Right lobe of liver (tissue), 6 donors: ENCODE data around the gene DMRTC2. TPM values are rescaled to one million over a fixed set of nuclear protein-coding genes. Genes with fewer than 3 reads are reported as not detected.

Experiments
- ATAC-seq, 4 donors: fragments of 200-7000 bp; cut with Tn5 transposase; one replicate each; pipeline ENCODE4 v1.9.1; 2020; ENCODE audit warnings: mild to moderate bottlenecking in 4 of 4, moderate library complexity in 4 of 4
- DNase-seq, 3 donors: peaks; one replicate each; pipeline ENCODE4 v3.0.0-alpha.2; 2020
- H3K27ac ChIP-seq, 3 donors: fragments of 200-600 bp; one replicate each; pipeline ENCODE4 v1.8.0; 2022
- H3K27me3 ChIP-seq, 2 donors: fragments of 200-600 bp; one replicate each; pipeline ENCODE4 v1.8.0; 2022
- H3K36me3 ChIP-seq, 4 donors: fragments of 200-600 bp; sonication (generic) in 1 of 4; one replicate each; pipeline versions ENCODE4 v1.5.1 to v1.8.0; 2017 to 2022; ENCODE audit warnings: control low read depth in 1 of 4
- H3K4me1 ChIP-seq, 4 donors: fragments of 200-600 bp; sonication (generic) in 1 of 4; one replicate each; pipeline versions ENCODE4 v1.5.1 to v1.8.0; 2017 to 2022; ENCODE audit warnings: control low read depth in 1 of 4
- H3K4me3 ChIP-seq, 3 donors: fragments of 200-600 bp; one replicate each; pipeline ENCODE4 v1.8.0; 2022
- H3K9me3 ChIP-seq, 4 donors: fragments of 200-600 bp; sonication (generic) in 1 of 4; one replicate each; pipeline versions ENCODE4 v1.5.1 to v1.8.0; 2017 to 2022; ENCODE audit warnings: control low read depth in 1 of 4
- CTCF ChIP-seq, 4 donors: fragments of 200-600 bp in 3 of 4; fragments of 450-650 bp in 1 of 4; IDR thresholded peaks; one replicate each; pipeline versions ENCODE4 v1.5.1 to v1.8.0; 2016 to 2022; ENCODE audit warnings: antibody characterized with exemption in 4 of 4, mild to moderate bottlenecking in 2 of 4
- POLR2A ChIP-seq: fragments of 450-650 bp; IDR thresholded peaks from one replicate; pipeline ENCODE4 v1.6.1; 2017; ENCODE audit warnings: antibody characterized with exemption, mild to moderate bottlenecking
- WGBS: methylation state at CpG from one replicate; pipeline ENCODE4 v1.1.6; 2018; ENCODE audit warnings: low coverage, low lambda C conversion rate; ENCODE audit not compliant: insufficient coverage; ENCODE audit errors: missing lambda C conversion rate; 5-methylcytosine and 5-hydroxymethylcytosine counted together
- intact Hi-C, 2 donors: fragments of 100-400 bp; cut with DNase I; formaldehyde crosslinking; loops; one replicate each; pipeline versions ENCODE4 v1.11.2 to v1.14.1; 2022
- total RNA-seq, 6 experiments: library from RNA; depleted of rRNA in 2 of 6; stranded (reverse); fragments of >200 nt in 2 of 6; fragmentation: NEBNext Ultra II Directional in 3 of 6; extraction: Animal tissue kit (Norgen Biotek cat#: 25700) in 3 of 6; gene quantifications; one replicate each; pipeline versions ENCODE4 v1.1.0 to v1.2.4, GENCODE V29; 2016 to 2023
- donor health status: DM: no; HTN: yes; CAD: no.
- donor health status: DM: no; HTN: no; CAD: no.
- donor health status: DM: no; HTN: no; CAD: no.
- donor health status: DM: no; HTN: yes; CAD: no.
- donor health status: DM: no; HTN: yes; CAD: no.

The DMRTC2 gene
- total RNA-seq, 6 experiments from 2014 or later: not detected

DNA sequence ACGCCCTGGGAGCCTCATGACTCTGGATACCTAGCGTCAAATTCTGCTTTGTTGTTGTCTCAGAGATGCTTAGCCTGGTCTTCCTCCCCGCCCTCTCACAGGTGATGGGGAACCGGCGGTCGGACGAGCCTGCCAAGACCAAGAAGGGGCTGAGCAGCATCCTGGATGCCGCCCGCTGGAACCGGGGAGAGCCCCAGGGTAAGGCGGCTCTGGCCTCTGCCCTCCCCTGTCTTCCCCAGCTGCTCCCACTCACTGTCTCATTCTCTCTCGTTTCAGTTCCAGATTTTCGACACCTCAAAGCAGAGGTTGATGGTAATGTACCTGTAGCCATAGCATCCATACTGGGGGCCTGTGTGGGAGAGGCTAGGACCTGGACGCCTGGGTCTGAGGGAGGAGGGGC, 49.5 kb downstream of the DMRTC2 start:
- no peak for ATAC-seq
- no peak overlapping the region for H3K4me3 ChIP-seq

GRCh38 chr19:41895745-41896580, 51.1 kb downstream of the DMRTC2 start:
- TF ChIP-seq POLR2A (no peak), CTCF (IDR thresholded peaks at IDR 0.05) (no peak)
- H3K27me3 ChIP-seq: no peaks in the 10 kb centered on the region
- 84% methylated on average over 4 of the region's 19 CpGs for WGBS
- H3K9me3 ChIP-seq: no peaks in the 10 kb centered on the region
- no peaks in the 10 kb centered on the region for H3K4me1 ChIP-seq
- H3K36me3 ChIP-seq: peaks cover 0 to 41% (median 27%) of the 10 kb centered on the region in 4 donors
- DNase-seq: peak in 1 of 3 donors; percentile 44
- ATAC-seq: no peak
- no peak overlapping the region for H3K4me3 ChIP-seq
- no peak overlapping the region for H3K27ac ChIP-seq
- intact Hi-C loops: no loop called here

More for the DNA sequence above, 49.5 kb downstream of the DMRTC2 start:
- intact Hi-C loops: no loop called here
- Histone ChIP-seq H3K27me3 (no peaks in the 10 kb centered on the region), H3K27ac (no peak overlapping the region), H3K9me3 (no peaks in the 10 kb centered on the region), H3K36me3 (peaks cover 0 to 33% (median 20%) of the 10 kb centered on the region in 4 donors), H3K4me1 (no peaks in the 10 kb centered on the region)
- WGBS: 60% methylated on average over 1 of the region's 14 CpGs
- peak in 1 of 3 donors; percentile 39 for DNase-seq
- no peak for TF ChIP-seq CTCF (IDR thresholded peaks at IDR 0.05)

DNA sequence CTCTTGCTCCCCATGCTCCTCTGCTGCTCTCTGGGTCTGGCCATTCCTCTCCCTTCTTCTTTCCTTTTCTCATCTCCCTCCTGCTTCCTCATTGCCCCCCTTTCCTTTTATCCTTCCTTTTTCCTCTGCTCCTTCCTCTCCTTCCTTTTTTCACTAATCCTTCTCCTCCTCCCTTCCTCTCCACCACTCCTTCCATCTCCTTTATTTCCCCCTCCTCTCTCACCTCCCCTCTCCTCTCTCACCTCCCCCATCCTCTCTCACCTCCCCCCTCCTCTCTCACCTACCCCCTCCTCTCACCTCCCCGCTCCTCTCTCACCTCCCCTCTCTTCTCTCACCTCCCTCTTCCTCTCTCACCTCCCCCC, 51.7 kb downstream of the DMRTC2 start:
- intact Hi-C loops: no loop called here
- Histone ChIP-seq H3K4me3 (no peak overlapping the region), H3K27ac (no peak overlapping the region), H3K4me1 (no peaks in the 10 kb centered on the region), H3K9me3 (no peaks in the 10 kb centered on the region), H3K27me3 (no peaks in the 10 kb centered on the region), H3K36me3 (peaks cover 0 to 44% (median 31%) of the 10 kb centered on the region in 4 donors)
- 89% methylated on average over 1 of the region's 1 CpG for WGBS
- no peak for TF ChIP-seq CTCF (IDR thresholded peaks at IDR 0.05)
- TF ChIP-seq POLR2A: no peak
- DNase-seq (no peak), ATAC-seq (no peak)

DNA sequence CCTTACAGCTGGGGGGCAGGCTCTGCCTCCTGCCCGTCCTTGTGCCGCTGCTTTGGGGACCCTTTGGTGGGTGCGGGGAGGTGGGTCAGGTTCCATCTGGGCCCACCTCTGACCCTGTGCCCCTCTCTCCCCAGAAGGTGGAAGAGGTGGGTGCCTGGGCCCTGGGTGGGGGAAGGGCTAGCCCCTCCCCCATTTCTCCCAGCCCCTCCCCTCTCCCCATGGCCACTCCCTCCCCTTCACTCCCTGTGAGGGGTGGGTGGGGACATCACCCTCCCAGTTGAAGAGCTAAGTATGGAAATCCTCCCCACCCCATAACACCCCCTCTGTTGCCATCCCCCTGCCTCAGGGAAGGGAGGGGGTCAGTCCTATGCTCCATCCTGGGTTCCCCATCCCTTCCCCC, 52.3 kb downstream of the DMRTC2 start:
- peak in 1 of 4 donors; percentile 5 for ATAC-seq
- Histone ChIP-seq H3K36me3 (peaks cover 0 to 50% (median 36%) of the 10 kb centered on the region in 4 donors), H3K9me3 (no peaks in the 10 kb centered on the region), H3K27ac (no peak overlapping the region), H3K27me3 (no peaks in the 10 kb centered on the region), H3K4me1 (no peaks in the 10 kb centered on the region), H3K4me3 (no peak overlapping the region)
- DNase-seq: no peak
- intact Hi-C loops: no loop called here
- no CpG with 5 or more reads among the region's 3 CpGs for WGBS
- TF ChIP-seq POLR2A: no peak
- no peak for TF ChIP-seq CTCF (IDR thresholded peaks at IDR 0.05)
